HG02798 (cell line): ENCODE results near the gene SLC2A3.
"Not testable (repeated sequence)": the region's sequence is repeated elsewhere in the genome, so short reads cannot be mapped to it uniquely, and the experiment has no call there.

Experiments
- ATAC-seq: cut with Tn5 transposase; IDR thresholded peaks from one replicate; pipeline ENCODE4 v1.9.1; 2021; ENCODE audit warnings: mild to moderate bottlenecking; ENCODE audit not compliant: unreplicated experiment, poor library complexity

SLC2A3 gene

GRCh38 chr12:7917392-7918267 lies 18.4 kb downstream of the SLC2A3 start:
- no peak for ATAC-seq

GRCh38 chr12:7916936-7917335 lies 19.1 kb downstream of the SLC2A3 start:
- no peak for ATAC-seq

GRCh38 chr12:7915661-7916403 lies 20.2 kb downstream of the SLC2A3 start:
- ATAC-seq, result no peak

- ATAC-seq, result not testable (repeated sequence)
Measured at GRCh38 chr12:7910106-7910505, 25.9 kb downstream of the SLC2A3 start.

- no peak for ATAC-seq
Measured at GRCh38 chr12:7907009-7907408, 29.0 kb downstream of the SLC2A3 start.

GRCh38 chr12:7906303-7906702 lies 29.7 kb downstream of the SLC2A3 start:
- not testable (repeated sequence) for ATAC-seq

GRCh38 chr12:7905600-7906125 lies 30.3 kb downstream of the SLC2A3 start:
- ATAC-seq, result not testable (repeated sequence)

- ATAC-seq, result no peak
Measured at GRCh38 chr12:7905071-7905470, 30.9 kb downstream of the SLC2A3 start.

- not testable (repeated sequence) for ATAC-seq
Measured at GRCh38 chr12:7902416-7902815, 33.6 kb downstream of the SLC2A3 start.

GRCh38 chr12:7899755-7900154 lies 36.2 kb downstream of the SLC2A3 start:
- ATAC-seq, result no peak

GRCh38 chr12:7896726-7897125 lies 39.3 kb downstream of the SLC2A3 start:
- not testable (repeated sequence) for ATAC-seq

GRCh38 chr12:7892186-7892980 lies 43.6 kb downstream of the SLC2A3 start:
- ATAC-seq, result no peak

GRCh38 chr12:7884689-7885088 lies 51.3 kb downstream of the SLC2A3 start:
- ATAC-seq, result no peak

GRCh38 chr12:7881736-7882120 lies 54.3 kb downstream of the SLC2A3 start:
- ATAC-seq, result not testable (repeated sequence)

- not testable (repeated sequence) for ATAC-seq
Measured at GRCh38 chr12:7880952-7881735, 54.8 kb downstream of the SLC2A3 start.

GRCh38 chr12:7879246-7879645 lies 56.7 kb downstream of the SLC2A3 start:
- ATAC-seq, result no peak

- no peak for ATAC-seq
Measured at GRCh38 chr12:7877420-7877819, 58.6 kb downstream of the SLC2A3 start.

- ATAC-seq, result no peak
Measured at GRCh38 chr12:7872566-7873319, 63.2 kb downstream of the SLC2A3 start, which contains the start of gene SLC2A14. Gene SLC2A14 (minus strand): TSS chr12:7872915. CDS start chr12:7869880, 3,035 bp downstream.

- no peak for ATAC-seq
Measured at GRCh38 chr12:7870335-7870734, 65.7 kb downstream of the SLC2A3 start.
